Fibroblast of lung (primary cell): ENCODE results near the gene LAMC3. TPM values are rescaled to one million over a fixed set of nuclear protein-coding genes. Genes with fewer than 3 reads are reported as not detected.

Experiments
- DNase-seq, 2 donors: peaks; one replicate each; pipeline versions ENCODE4 v3.0.0 to v3.0.0-alpha.2; 2010; ENCODE audit warnings: low read depth in 2 of 2
- H2AFZ ChIP-seq: 2 replicates; pipeline ENCODE4 v1.5.1; 2012; ENCODE audit warnings: low read length, control low read depth, inconsistent platforms
- H3K27ac ChIP-seq: 2 replicates; pipeline ENCODE4 v1.5.1; 2011; ENCODE audit warnings: low read length, control low read depth; ENCODE audit not compliant: insufficient read depth
- H3K27me3 ChIP-seq: 2 replicates; pipeline ENCODE4 v1.5.1; 2011; ENCODE audit warnings: mild to moderate bottlenecking, low read length; ENCODE audit not compliant: control insufficient read depth, insufficient read depth
- H3K36me3 ChIP-seq: 2 replicates; pipeline ENCODE4 v1.5.1; 2011; ENCODE audit warnings: low read length; ENCODE audit not compliant: control insufficient read depth, insufficient read depth
- H3K4me1 ChIP-seq: 2 replicates; pipeline ENCODE4 v1.5.1; 2011; ENCODE audit warnings: low read length; ENCODE audit not compliant: control insufficient read depth, insufficient read depth; ENCODE audit errors: extremely low read depth
- H3K4me2 ChIP-seq: 2 replicates; pipeline ENCODE4 v1.5.1; 2011; ENCODE audit warnings: low read length, control low read depth; ENCODE audit not compliant: insufficient read depth; ENCODE audit errors: extremely low read depth
- H3K4me3 ChIP-seq, 4 experiments: fragments of 200-600 bp in 1 of 4; sonication (generic) in 1 of 4; replicated peaks in 1 of 4; 2 replicates each; pipeline ENCODE4 v1.5.1; 2011 to 2016; ENCODE audit warnings: low read length in 4 of 4, low read depth in 3 of 4, mild to moderate bottlenecking in 3 of 4, control low read depth in 2 of 4, inconsistent platforms in 1 of 4, mixed read lengths in 1 of 4; ENCODE audit not compliant: insufficient read depth in 1 of 4; ENCODE audit errors: control extremely low read depth in 1 of 4
- H3K79me2 ChIP-seq: 2 replicates; pipeline ENCODE4 v1.5.1; 2012; ENCODE audit warnings: mild to moderate bottlenecking, low read length, inconsistent platforms; ENCODE audit not compliant: control insufficient read depth, insufficient read depth
- H3K9ac ChIP-seq: 2 replicates; pipeline ENCODE4 v1.5.1; 2011; ENCODE audit warnings: mild to moderate bottlenecking, low read length, control low read depth; ENCODE audit not compliant: insufficient read depth
- H3K9me3 ChIP-seq: 2 replicates; pipeline ENCODE4 v1.5.1; 2012; ENCODE audit warnings: low read depth, low read length; ENCODE audit not compliant: control insufficient read depth, insufficient read depth
- H4K20me1 ChIP-seq: 2 replicates; pipeline ENCODE4 v1.5.1; 2011; ENCODE audit warnings: low read length; ENCODE audit not compliant: control insufficient read depth, insufficient read depth; ENCODE audit errors: extremely low read depth
- CTCF ChIP-seq, 2 donors: IDR thresholded peaks in 1 of 2; conservative IDR thresholded peaks in 1 of 2; 1 replicate in 1 of 2; 2 replicates in 1 of 2; pipeline ENCODE4 v1.5.1; 2011 to 2012; ENCODE audit warnings: low read length in 2 of 2, control low read depth in 1 of 2, inconsistent platforms in 1 of 2, low read depth in 1 of 2, mild to moderate bottlenecking in 1 of 2
- EZH2 ChIP-seq: IDR thresholded peaks from 2 replicates; pipeline ENCODE4 v1.5.1; 2012; ENCODE audit warnings: low read length, control low read depth, mild to moderate bottlenecking; ENCODE audit errors: missing control alignments
- polyA plus RNA-seq, 2 donors: library from polyadenylated mRNA; depleted of rRNA in 1 of 2; stranded (reverse) in 1 of 2; unstranded in 1 of 2; fragments of >200 nt; gene quantifications; 2 replicates each; pipeline ENCODE4 v1.2.1, GENCODE V29; 2011 to 2012; ENCODE audit warnings: missing spikeins in 1 of 2
- total RNA-seq: library from RNA; depleted of rRNA; stranded (reverse); fragments of >200 nt; gene quantifications from 2 replicates; pipeline ENCODE4 v1.2.1, GENCODE V29; 2014

Gene LAMC3
- total and polyA plus RNA-seq, 2 donors (not counting 1 experiment from before 2014, with no cell fraction given), result 0.17 to 1.4 TPM

- no peak overlapping the region for H2AFZ ChIP-seq
- no peak overlapping the region for H3K9ac ChIP-seq
- no peak overlapping the region for H3K27ac ChIP-seq
- H3K79me2 ChIP-seq, result no peaks in the 10 kb centered on the region
- H3K27me3 ChIP-seq, result peaks cover 4% of the 10 kb centered on the region
- no peaks in the 10 kb centered on the region for H3K4me1 ChIP-seq
- DNase-seq, result no peak
- H3K36me3 ChIP-seq, result no peaks in the 10 kb centered on the region
- no peaks in the 10 kb centered on the region for H3K9me3 ChIP-seq
- no peak for TF ChIP-seq CTCF (conservative IDR thresholded peaks at IDR 0.05 in 1 of 2, IDR thresholded peaks at IDR 0.05 in 1 of 2; ENCODE audit: low read depth in 1 of 2, low read length in 2 of 2)
- no peak for TF ChIP-seq EZH2
- no peak overlapping the region for H3K4me3 ChIP-seq
- no peaks in the 10 kb centered on the region for H4K20me1 ChIP-seq
- no peak overlapping the region for H3K4me2 ChIP-seq
Observed at GRCh38 chr9:130981756-130982137, 27.2 kb upstream of the LAMC3 start.

DNA sequence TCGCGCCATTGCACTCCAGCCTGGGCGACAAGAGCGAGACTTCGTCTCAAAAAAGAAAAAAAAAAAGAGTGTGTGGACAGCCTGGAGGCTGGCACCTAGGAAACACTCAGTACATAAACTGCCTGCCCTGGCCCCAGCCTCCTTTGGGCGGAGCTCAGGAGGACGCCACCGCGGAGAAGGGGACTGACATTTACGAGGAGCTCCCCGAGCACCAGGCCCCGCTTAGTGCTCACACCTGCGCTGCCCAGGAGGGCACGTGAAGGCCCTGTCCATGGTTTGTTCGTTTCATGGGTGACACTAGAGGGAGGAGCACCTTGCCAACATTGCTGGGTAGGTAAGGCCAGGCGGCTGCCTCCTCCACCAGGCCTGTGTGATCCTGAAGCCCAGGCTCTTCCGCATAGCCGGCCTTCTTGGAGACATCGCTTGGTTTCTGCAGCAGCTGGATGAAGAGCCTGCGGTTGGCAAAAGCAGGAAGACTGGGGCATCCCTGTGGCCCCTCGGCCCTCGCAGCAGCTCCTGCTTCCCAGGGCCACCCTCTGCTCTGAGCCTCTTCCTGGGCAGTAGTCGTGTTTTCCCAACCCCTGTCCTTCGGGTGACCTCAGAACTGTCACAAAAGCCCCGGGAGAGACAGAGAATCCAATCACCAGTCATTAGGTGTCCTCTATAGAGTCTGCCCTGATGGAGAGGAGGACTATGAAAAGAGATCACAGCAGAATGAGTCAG is 26.2 kb upstream of the LAMC3 start:
- TF ChIP-seq CTCF (conservative IDR thresholded peaks at IDR 0.05 in 1 of 2, IDR thresholded peaks at IDR 0.05 in 1 of 2; ENCODE audit: low read depth in 1 of 2, low read length in 2 of 2), result no peak
- TF ChIP-seq EZH2, result no peak
- no peak for DNase-seq
- H3K4me1 ChIP-seq, result no peaks in the 10 kb centered on the region
- H3K79me2 ChIP-seq, result no peaks in the 10 kb centered on the region
- no peak overlapping the region for H3K9ac ChIP-seq
- no peak overlapping the region for H3K27ac ChIP-seq
- H3K27me3 ChIP-seq, result peaks cover 10% of the 10 kb centered on the region
- no peaks in the 10 kb centered on the region for H3K36me3 ChIP-seq
- H4K20me1 ChIP-seq, result no peaks in the 10 kb centered on the region
- no peak overlapping the region for H2AFZ ChIP-seq
- no peak overlapping the region for H3K4me3 ChIP-seq
- no peaks in the 10 kb centered on the region for H3K9me3 ChIP-seq
- H3K4me2 ChIP-seq, result no peak overlapping the region

DNA sequence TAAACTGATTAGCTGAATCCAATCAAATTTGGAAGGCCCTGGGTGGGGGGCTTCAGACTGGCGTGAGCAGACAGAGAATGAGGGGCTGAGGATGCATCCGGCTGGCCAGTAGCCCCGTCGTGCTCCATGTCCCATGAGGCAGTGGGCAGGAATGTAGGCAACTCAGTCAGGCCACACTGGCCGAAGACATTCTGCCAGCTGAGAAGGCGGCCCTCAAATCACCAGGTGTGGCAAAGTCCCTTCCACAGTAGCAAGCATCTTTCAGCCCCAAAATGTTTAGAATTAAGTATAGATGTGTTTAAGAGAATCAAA is 25.7 kb upstream of the LAMC3 start:
- Histone ChIP-seq H3K36me3 (no peaks in the 10 kb centered on the region), H3K27ac (no peak overlapping the region), H4K20me1 (no peaks in the 10 kb centered on the region), H3K4me2 (no peak overlapping the region), H2AFZ (no peak overlapping the region), H3K4me1 (no peaks in the 10 kb centered on the region), H3K79me2 (no peaks in the 10 kb centered on the region), H3K9ac (no peak overlapping the region), H3K27me3 (peaks cover 12% of the 10 kb centered on the region), H3K9me3 (no peaks in the 10 kb centered on the region), H3K4me3 (no peak overlapping the region)
- DNase-seq, result no peak
- no peak for TF ChIP-seq EZH2
